Duodenal mucosa (tissue), 2 donors: ENCODE measurements around the gene POLDIP3.

Experiments used
- H3K27ac ChIP-seq: one replicate; pipeline ENCODE4 v1.7.0; 2013; ENCODE audit warnings: low read depth, low read length
- H3K27me3 ChIP-seq, 2 donors: one replicate each; pipeline ENCODE4 v1.7.0; 2013; ENCODE audit warnings: low read length in 2 of 2, control low read depth in 1 of 2; ENCODE audit not compliant: insufficient read depth in 2 of 2, control insufficient read depth in 1 of 2
- H3K36me3 ChIP-seq, 2 donors: one replicate each; pipeline ENCODE4 v1.7.0; 2013; ENCODE audit warnings: low read length in 2 of 2, control low read depth in 1 of 2; ENCODE audit not compliant: insufficient read depth in 2 of 2, control insufficient read depth in 1 of 2
- H3K4me1 ChIP-seq, 2 donors: one replicate each; pipeline ENCODE4 v1.7.0; 2013; ENCODE audit warnings: low read length in 2 of 2, control low read depth in 1 of 2; ENCODE audit not compliant: insufficient read depth in 2 of 2, control insufficient read depth in 1 of 2
- H3K4me3 ChIP-seq, 2 donors: one replicate each; pipeline ENCODE4 v1.7.0; 2013; ENCODE audit warnings: low read length in 2 of 2, low read depth in 1 of 2
- H3K9ac ChIP-seq, 2 donors: one replicate each; pipeline ENCODE4 v1.7.0; 2013; ENCODE audit warnings: low read length in 2 of 2, low read depth in 1 of 2
- H3K9me3 ChIP-seq, 2 donors: one replicate each; pipeline ENCODE4 v1.7.0; 2013; ENCODE audit warnings: low read length in 2 of 2, control low read depth in 1 of 2; ENCODE audit not compliant: control insufficient read depth in 1 of 2

POLDIP3 gene

DNA sequence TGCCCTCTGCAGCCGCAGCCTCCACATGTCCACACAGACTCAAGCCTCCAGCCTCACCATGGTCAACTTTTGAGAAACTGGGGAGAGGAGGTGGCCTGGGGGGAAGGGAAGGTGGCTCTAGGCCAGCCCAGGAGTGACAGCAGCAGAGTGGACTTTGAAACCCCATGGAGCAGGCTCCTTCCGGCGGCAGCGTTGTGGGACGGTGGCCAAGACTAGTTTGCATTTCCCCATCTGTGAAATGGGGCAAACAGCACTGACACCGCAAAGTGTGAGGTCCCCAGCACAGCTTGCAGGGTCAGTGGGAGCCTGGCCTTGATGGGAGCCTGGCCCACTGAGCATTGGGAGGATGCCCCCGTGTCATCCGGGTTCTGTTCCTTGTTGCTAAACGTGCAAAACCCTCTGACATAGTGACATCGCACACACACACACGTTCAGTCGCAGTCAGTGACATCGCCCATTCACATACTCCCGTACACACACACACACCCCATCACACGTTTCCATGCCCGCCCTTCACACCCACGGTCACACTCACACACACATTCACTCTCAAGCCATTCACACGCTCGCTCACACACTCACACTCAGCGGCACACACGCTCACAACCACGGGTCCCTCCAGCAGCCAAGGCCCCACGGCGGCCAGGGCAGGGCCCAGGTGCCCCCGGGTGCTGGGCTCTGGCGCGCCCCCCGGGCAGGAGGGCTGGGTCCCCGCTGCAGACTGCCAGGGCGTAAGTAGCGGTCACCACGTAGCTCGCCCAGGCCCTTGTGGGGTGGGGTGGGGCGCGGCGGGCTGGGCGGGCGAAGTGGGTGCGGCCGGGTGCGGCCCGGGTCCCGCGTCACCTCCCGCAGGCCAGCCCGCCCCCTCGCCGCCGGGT is 33.9 kb upstream of the POLDIP3 start:
- peak overlapping the region; percentile 94 for H3K27ac ChIP-seq
- no peaks in the 10 kb centered on the region for H3K27me3 ChIP-seq
- peak overlapping the region; percentile 83 to 95 for H3K9ac ChIP-seq
- H3K4me1 ChIP-seq, result peaks cover 51% of the 10 kb centered on the region in 2 donors
- peak overlapping the region; percentile 84 to 98 for H3K4me3 ChIP-seq
- no peaks in the 10 kb centered on the region for H3K36me3 ChIP-seq
- no peaks in the 10 kb centered on the region for H3K9me3 ChIP-seq

DNA sequence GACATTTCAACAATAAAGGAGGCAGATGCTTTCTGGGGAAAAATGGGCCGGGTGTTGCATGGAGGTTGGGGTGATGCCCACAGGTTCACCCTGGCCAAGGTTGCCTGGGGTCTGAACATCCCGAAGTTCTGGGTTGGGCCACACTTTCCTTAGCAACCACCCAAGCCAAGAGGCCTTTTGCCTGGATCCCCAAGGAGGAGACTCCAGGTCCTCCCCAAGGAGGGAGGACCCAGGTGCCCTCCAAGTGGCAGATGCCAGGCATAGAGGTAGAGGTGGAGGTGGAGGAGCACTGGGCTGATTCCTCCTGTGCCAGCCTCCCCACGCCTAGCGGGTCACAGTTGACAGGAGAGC is 33.3 kb upstream of the POLDIP3 start:
- Histone ChIP-seq H3K9me3 (no peaks in the 10 kb centered on the region), H3K4me3 (peak overlapping the region; percentile 84 to 98), H3K27me3 (no peaks in the 10 kb centered on the region), H3K36me3 (no peaks in the 10 kb centered on the region), H3K9ac (peak overlapping the region; percentile 83 to 95), H3K27ac (peak overlapping the region; percentile 94), H3K4me1 (peaks cover 55 to 56% of the 10 kb centered on the region in 2 donors)

DNA sequence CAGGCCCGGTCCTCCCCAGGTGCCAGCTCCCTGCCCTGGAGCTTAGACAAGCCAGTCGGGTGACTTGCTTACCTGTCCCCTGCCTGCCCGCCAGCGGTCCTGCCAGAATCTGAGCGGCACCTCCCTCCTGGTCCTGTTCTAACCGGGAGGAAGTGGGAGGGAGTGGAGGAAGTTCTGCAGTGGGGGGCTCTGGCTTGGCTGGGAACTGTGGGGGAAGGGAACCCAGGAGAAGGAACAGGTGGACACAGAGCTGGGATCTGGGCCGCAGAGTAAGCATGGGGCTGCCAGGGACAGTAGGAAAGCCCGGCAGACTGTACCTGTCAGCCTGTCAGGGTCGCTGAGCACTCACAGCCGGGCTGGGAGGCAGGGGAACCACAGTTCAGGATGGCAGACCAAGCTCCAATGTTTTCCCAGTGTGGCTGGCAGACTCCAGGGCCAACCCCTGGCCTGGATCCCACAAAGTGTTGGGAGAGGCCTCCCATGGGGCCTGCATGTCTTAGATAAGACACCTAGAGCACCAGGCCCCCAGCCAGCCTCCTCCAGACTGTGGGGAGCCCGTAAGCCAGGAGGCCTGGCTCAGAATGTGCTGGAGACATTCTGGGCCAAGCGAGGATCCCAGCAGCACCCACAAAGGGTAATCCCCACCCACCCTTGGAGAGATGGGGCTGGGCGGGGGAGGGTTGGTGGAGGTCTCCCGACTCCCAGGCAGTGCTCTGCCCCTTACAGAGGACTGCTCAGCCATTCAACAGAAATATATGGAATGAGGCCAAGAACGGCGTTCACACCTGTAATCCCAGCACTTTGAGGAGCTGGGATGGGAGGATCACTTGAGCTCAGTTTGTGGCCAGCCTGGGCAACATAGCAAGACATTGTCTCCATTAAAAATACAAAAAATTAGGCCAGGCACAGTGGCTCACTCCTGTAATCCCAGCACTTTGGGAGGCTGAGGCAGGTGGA is 32.2 kb upstream of the POLDIP3 start:
- Histone ChIP-seq H3K27ac (peak overlapping the region; percentile 65), H3K9ac (peak overlapping the region; percentile 58 to 63), H3K4me3 (peak overlapping the region; percentile 51 to 56), H3K4me1 (peaks cover 60 to 67% of the 10 kb centered on the region in 2 donors), H3K36me3 (no peaks in the 10 kb centered on the region), H3K27me3 (no peaks in the 10 kb centered on the region), H3K9me3 (no peaks in the 10 kb centered on the region)

DNA sequence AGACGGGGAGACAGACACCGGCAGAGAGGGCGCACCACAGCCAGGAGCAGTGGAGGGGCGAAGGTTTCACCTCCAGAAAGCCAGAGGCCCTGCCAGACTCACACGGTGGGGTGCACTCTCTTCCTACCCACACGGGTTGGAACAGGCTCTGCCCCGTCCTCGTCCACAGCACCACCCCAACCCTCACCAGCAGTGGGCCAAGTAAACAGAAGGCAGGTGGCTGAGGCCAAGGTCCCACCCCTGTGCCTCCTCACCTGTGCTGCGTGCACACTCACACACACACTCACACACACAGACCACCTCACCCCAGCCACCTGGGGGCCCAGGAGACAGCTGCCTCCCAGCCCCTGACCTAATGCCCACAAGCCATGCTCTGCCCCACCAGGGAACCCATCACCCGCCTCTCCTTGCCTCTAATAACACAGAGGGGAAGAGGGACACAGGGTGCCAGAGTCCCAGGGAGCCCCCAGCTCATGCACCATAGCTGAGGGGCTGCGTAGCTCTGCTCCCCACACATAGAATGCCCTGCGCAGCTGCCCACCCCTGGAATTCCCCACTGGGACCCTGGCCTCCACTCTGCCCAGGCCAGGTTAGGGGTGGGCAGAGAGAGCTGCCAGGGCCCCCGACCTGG is 31.4 kb upstream of the POLDIP3 start:
- H3K36me3 ChIP-seq, result no peaks in the 10 kb centered on the region
- no peaks in the 10 kb centered on the region for H3K27me3 ChIP-seq
- no peaks in the 10 kb centered on the region for H3K9me3 ChIP-seq
- peak overlapping the region; percentile 51 to 56 for H3K4me3 ChIP-seq
- peak overlapping the region; percentile 65 for H3K27ac ChIP-seq
- peak overlapping the region; percentile 58 to 63 for H3K9ac ChIP-seq
- peaks cover 60 to 69% of the 10 kb centered on the region in 2 donors for H3K4me1 ChIP-seq

DNA sequence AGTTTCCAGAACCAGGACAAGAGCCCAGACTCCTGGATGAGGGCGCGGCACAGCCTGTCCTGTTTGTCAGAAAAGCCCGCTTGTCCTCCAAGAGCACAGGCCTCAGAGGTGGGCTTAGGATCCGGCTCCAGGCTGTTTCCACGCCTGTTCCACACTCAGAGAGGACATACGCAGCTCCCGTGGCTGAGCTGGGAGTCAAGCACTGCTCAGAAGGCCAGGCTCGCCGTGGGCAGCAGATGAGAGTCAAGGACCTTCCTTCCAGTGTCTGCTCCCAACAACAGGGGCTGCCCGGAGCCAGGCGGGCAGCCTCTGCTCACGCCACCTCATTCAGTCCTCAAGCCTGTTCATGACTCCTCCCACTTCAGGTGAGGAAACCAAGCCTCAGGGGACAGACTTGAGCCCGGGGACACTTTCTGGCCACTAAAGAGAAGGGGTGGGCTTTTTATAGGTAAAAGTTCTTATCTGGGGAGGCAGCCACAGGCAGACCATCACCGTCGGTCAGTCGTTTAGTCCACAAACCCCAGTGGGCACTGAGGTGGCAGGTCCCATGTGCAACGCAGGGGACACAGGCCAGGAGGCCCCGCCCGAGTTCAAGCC is 30.8 kb upstream of the POLDIP3 start:
- H3K9me3 ChIP-seq, result no peaks in the 10 kb centered on the region
- peak overlapping the region; percentile 51 to 56 for H3K4me3 ChIP-seq
- peaks cover 60 to 69% of the 10 kb centered on the region in 2 donors for H3K4me1 ChIP-seq
- peak overlapping the region; percentile 65 for H3K27ac ChIP-seq
- peak overlapping the region; percentile 58 to 63 for H3K9ac ChIP-seq
- H3K27me3 ChIP-seq, result no peaks in the 10 kb centered on the region
- no peaks in the 10 kb centered on the region for H3K36me3 ChIP-seq

DNA sequence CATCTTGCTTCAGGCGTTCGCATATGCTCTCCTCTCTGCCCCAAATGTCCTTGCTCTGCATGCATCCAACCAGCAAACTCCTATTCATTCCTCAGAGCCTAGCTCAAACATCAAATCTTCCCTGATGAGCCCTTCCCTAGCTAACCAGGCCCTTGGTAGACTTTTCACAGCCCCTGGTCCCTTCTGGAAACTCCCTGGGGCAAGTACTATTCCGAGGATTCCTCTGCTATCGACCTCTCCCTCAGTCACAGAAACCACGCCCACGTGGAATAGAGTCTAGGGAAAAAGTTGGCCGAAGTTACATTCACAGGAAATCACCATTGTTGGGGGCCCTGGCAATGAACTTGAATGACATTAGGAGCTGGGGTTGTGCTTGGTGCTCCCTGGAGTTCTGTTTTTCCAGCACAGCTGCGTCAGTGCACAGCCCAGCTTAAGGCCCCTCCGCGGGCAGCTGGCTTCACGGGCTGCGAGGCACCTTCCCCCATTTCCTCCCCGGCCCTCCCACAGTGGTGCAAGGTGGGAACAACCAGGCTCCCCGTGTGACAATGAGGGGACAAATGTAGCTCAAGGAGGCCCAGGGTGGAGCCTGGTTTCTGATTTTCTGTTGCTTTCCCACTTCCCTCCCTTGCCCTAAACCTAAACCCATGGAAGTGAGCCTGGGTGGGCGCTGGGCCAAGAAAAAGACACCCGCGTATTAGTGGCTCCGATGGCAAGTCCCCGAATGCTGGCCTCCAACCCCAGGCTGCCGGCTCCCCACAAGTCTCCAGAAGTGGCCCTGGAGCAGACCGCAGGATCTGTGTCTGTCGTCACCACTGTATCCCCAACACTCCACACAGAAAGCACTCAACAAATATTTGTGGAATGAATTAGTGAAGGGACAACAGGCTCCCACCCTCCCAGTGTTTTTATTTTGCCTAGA is 30.0 kb upstream of the POLDIP3 start:
- H3K9ac ChIP-seq, result peak overlapping the region; percentile 7 to 58
- peaks cover 60 to 69% of the 10 kb centered on the region in 2 donors for H3K4me1 ChIP-seq
- no peaks in the 10 kb centered on the region for H3K9me3 ChIP-seq
- H3K27me3 ChIP-seq, result no peaks in the 10 kb centered on the region
- no peaks in the 10 kb centered on the region for H3K36me3 ChIP-seq
- H3K27ac ChIP-seq, result peak overlapping the region; percentile 65
- H3K4me3 ChIP-seq, result peak overlapping the region; percentile 51 to 56

DNA sequence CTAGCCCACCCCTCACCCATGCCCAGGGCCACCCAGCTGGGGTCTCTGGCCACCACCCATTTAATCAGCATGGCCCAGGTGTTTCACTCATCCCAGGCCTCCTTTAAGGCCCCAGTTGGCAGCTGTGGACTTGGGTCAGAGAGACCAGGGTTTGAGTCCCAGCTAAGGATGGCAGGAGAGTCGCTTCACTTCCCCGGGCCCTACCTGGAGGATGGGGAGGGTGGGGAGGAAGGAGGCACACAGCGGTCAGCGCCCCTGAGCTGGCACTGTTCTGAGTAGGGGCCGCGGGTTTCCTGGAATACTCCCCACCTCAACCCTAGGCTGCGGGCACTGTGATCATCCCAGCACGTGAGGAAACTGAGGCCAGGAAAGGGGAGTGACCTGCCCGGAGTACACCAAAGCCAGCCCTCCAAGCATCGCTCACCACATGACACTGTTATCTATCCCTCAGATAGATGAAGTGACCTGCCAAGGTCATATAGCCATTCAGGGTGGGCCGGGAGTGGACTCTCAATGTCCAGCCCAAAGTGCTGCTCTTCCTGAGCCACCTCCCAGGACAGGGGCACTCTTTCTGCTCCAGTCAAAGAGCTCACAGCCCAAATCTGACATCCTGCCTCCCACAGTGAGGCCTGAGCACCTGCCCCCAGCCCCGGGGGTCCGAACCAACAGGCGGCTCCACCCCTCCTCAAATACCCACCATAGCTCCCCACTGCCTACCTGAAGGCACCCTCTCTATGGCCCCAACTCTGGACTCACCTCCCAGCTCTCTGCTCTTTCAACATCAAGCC is 29.1 kb upstream of the POLDIP3 start:
- Histone ChIP-seq H3K36me3 (no peaks in the 10 kb centered on the region), H3K9ac (peak overlapping the region; percentile 7 to 58), H3K4me3 (peak overlapping the region in 1 of 2 donors; percentile 56), H3K4me1 (peaks cover 60 to 69% of the 10 kb centered on the region in 2 donors), H3K27me3 (no peaks in the 10 kb centered on the region), H3K27ac (no peak overlapping the region), H3K9me3 (no peaks in the 10 kb centered on the region)

DNA sequence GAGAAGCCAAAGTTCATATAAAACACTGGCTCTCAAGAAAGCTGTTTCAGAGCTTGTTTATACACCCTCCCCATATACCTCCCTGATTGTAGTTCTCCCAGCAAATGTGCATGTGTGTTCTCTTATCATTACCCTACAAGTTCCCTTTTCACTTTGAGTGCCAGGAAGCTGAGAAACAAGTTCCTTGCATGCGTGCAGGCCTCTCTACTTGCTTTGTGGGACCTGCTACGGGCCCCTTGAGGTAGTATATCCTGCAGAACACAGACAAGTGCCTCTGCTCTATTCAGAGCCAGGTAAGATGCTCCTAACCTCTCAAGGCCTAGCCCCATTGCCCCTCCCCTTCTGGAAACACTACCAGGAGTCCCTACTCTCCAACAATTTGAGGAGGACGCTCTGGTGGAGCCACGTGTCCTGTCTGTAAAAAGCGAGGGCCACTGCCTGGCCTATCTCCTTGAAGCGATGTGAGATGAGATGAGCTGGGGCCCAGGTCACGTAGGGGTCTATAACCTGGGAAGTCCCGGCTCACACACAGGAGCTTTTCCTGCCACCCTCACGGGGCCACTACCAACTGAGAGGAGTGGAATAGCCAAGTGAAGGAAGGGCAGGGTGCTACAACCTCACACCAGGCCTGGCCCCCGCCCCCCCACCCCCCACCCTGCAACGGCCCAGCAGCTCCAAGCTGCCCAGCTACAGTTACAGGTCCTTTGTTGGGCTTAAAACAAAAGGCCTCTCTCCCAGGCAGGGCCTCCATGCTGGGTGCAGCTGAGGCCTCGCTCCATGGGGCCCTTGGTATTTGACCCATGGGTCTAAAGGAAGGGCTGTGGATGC is 28.3 kb upstream of the POLDIP3 start:
- Histone ChIP-seq H3K4me3 (no peak overlapping the region), H3K27me3 (no peaks in the 10 kb centered on the region), H3K9ac (peak overlapping the region in 1 of 2 donors; percentile 18), H3K27ac (no peak overlapping the region), H3K36me3 (no peaks in the 10 kb centered on the region), H3K4me1 (peaks cover 54 to 62% of the 10 kb centered on the region in 2 donors), H3K9me3 (no peaks in the 10 kb centered on the region)
